Thymus (tissue), 11 donors: ENCODE measurements around the gene CFAP74. TPM values are rescaled to one million over a fixed set of nuclear protein-coding genes. Genes with fewer than 3 reads are reported as not detected.

Experiments
- DNase-seq, 9 donors: peaks; one replicate each; pipeline ENCODE4 v3.0.0-alpha.2; 2013; ENCODE audit warnings: low spot score in 9 of 9, low read depth in 6 of 9, missing footprints in 1 of 9
- H3K27ac ChIP-seq, 2 donors: one replicate each; pipeline ENCODE4 v1.5.1; 2013; ENCODE audit warnings: control low read depth in 1 of 2, low read depth in 1 of 2, low read length in 1 of 2, mild to moderate bottlenecking in 1 of 2, moderate library complexity in 1 of 2
- H3K27me3 ChIP-seq, 2 donors: one replicate each; pipeline ENCODE4 v1.5.1; 2013; ENCODE audit warnings: low read length in 1 of 2; ENCODE audit not compliant: control insufficient read depth in 2 of 2, insufficient read depth in 1 of 2
- H3K36me3 ChIP-seq, 2 donors: one replicate each; pipeline ENCODE4 v1.5.1; 2013; ENCODE audit warnings: low read length in 1 of 2, mild to moderate bottlenecking in 1 of 2, moderate library complexity in 1 of 2; ENCODE audit not compliant: control insufficient read depth in 2 of 2, insufficient read depth in 2 of 2
- H3K4me1 ChIP-seq, 2 donors: one replicate each; pipeline ENCODE4 v1.5.1; 2013; ENCODE audit warnings: low read length in 2 of 2; ENCODE audit not compliant: control insufficient read depth in 2 of 2, insufficient read depth in 2 of 2
- H3K4me3 ChIP-seq, 2 donors: one replicate each; pipeline ENCODE4 v1.5.1; 2013; ENCODE audit warnings: low read length in 2 of 2, control low read depth in 1 of 2, mild to moderate bottlenecking in 1 of 2
- H3K9me3 ChIP-seq, 2 donors: one replicate each; pipeline ENCODE4 v1.5.1; 2013; ENCODE audit warnings: low read length in 1 of 2, mild to moderate bottlenecking in 1 of 2; ENCODE audit not compliant: control insufficient read depth in 2 of 2, insufficient read depth in 1 of 2
- WGBS: extraction: QIAGEN DNeasy Blood & Tissue Kit; methylation state at CpG from one replicate; pipeline ENCODE4 v1.1.7; 2013; 5-methylcytosine and 5-hydroxymethylcytosine counted together
- polyA plus RNA-seq: library from polyadenylated mRNA; stranded (reverse); fragments of 200-250 nt; gene quantifications from one replicate; pipeline ENCODE4 v1.2.3, GENCODE V29; 2013
- total RNA-seq: library from RNA; stranded (reverse); fragments of 120-200 nt; gene quantifications from one replicate; pipeline ENCODE4 v1.2.4, GENCODE V29; 2013
- donor health status: healthy.

The CFAP74 gene
- total and polyA plus RNA-seq, 2 donors: 0.09 to 0.16 TPM

GRCh38 chr1:1962752-1963151 lies 40.8 kb downstream of the CFAP74 start:
- Histone ChIP-seq H3K27ac (no peak overlapping the region), H3K9me3 (no peaks in the 10 kb centered on the region), H3K4me1 (no peaks in the 10 kb centered on the region), H3K36me3 (no peaks in the 10 kb centered on the region), H3K4me3 (no peak overlapping the region), H3K27me3 (peaks cover 0 to 44% of the 10 kb centered on the region in 2 donors)
- 93% methylated on average over 2 of the region's 2 CpGs for WGBS
- no peak for DNase-seq

- 73% methylated on average over 17 of the region's 17 CpGs for WGBS
- Histone ChIP-seq H3K27me3 (peaks cover 0 to 36% of the 10 kb centered on the region in 2 donors), H3K4me3 (no peak overlapping the region), H3K27ac (no peak overlapping the region), H3K36me3 (no peaks in the 10 kb centered on the region), H3K4me1 (no peaks in the 10 kb centered on the region), H3K9me3 (no peaks in the 10 kb centered on the region)
- no peak for DNase-seq
Measured at GRCh38 chr1:1960480-1961196, 42.9 kb downstream of the CFAP74 start.

- Histone ChIP-seq H3K9me3 (peaks cover 0 to 1% of the 10 kb centered on the region in 2 donors), H3K27me3 (peaks cover 0 to 34% of the 10 kb centered on the region in 2 donors), H3K4me3 (no peak overlapping the region), H3K36me3 (no peaks in the 10 kb centered on the region), H3K27ac (no peak overlapping the region), H3K4me1 (no peaks in the 10 kb centered on the region)
- 13% methylated on average over 23 of the region's 23 CpGs for WGBS
- DNase-seq: peak; percentile 13 to 71 (median 40)
Measured at GRCh38 chr1:1959840-1960479, 43.6 kb downstream of the CFAP74 start.

- H3K27me3 ChIP-seq: peaks cover 0 to 31% of the 10 kb centered on the region in 2 donors
- no peaks in the 10 kb centered on the region for H3K4me1 ChIP-seq
- no peak overlapping the region for H3K4me3 ChIP-seq
- 87% methylated on average over 12 of the region's 12 CpGs for WGBS
- peaks cover 0 to 5% of the 10 kb centered on the region in 2 donors for H3K9me3 ChIP-seq
- H3K27ac ChIP-seq: no peak overlapping the region
- DNase-seq: no peak
- no peaks in the 10 kb centered on the region for H3K36me3 ChIP-seq
Measured at GRCh38 chr1:1959459-1959839, 44.1 kb downstream of the CFAP74 start.

GRCh38 chr1:1958071-1958541 lies 45.5 kb downstream of the CFAP74 start:
- no peak overlapping the region for H3K4me3 ChIP-seq
- WGBS: 74% methylated on average over 29 of the region's 29 CpGs
- no peaks in the 10 kb centered on the region for H3K4me1 ChIP-seq
- DNase-seq: no peak
- no peak overlapping the region for H3K27ac ChIP-seq
- H3K36me3 ChIP-seq: no peaks in the 10 kb centered on the region
- H3K27me3 ChIP-seq: peaks cover 0 to 31% of the 10 kb centered on the region in 2 donors
- peaks cover 0 to 5% of the 10 kb centered on the region in 2 donors for H3K9me3 ChIP-seq

- H3K27me3 ChIP-seq: peaks cover 0 to 31% of the 10 kb centered on the region in 2 donors
- H3K4me3 ChIP-seq: no peak overlapping the region
- WGBS: 90% methylated on average over 22 of the region's 22 CpGs
- no peaks in the 10 kb centered on the region for H3K36me3 ChIP-seq
- H3K4me1 ChIP-seq: no peaks in the 10 kb centered on the region
- DNase-seq: no peak
- no peak overlapping the region for H3K27ac ChIP-seq
- H3K9me3 ChIP-seq: peaks cover 0 to 5% of the 10 kb centered on the region in 2 donors
Measured at GRCh38 chr1:1957533-1957961, 46.0 kb downstream of the CFAP74 start.

- 93% methylated on average over 38 of the region's 38 CpGs for WGBS
- peaks cover 0 to 5% of the 10 kb centered on the region in 2 donors for H3K9me3 ChIP-seq
- no peak overlapping the region for H3K27ac ChIP-seq
- H3K27me3 ChIP-seq: peaks cover 0 to 30% of the 10 kb centered on the region in 2 donors
- H3K4me3 ChIP-seq: no peak overlapping the region
- no peaks in the 10 kb centered on the region for H3K36me3 ChIP-seq
- H3K4me1 ChIP-seq: no peaks in the 10 kb centered on the region
- DNase-seq: no peak
Measured at GRCh38 chr1:1956586-1957532, 46.7 kb downstream of the CFAP74 start.

GRCh38 chr1:1956101-1956500 lies 47.5 kb downstream of the CFAP74 start:
- H3K4me3 ChIP-seq: no peak overlapping the region
- no peak overlapping the region for H3K27ac ChIP-seq
- H3K27me3 ChIP-seq: peaks cover 0 to 25% of the 10 kb centered on the region in 2 donors
- DNase-seq: no peak
- H3K36me3 ChIP-seq: no peaks in the 10 kb centered on the region
- peaks cover 0 to 5% of the 10 kb centered on the region in 2 donors for H3K9me3 ChIP-seq
- WGBS: 89% methylated on average over 7 of the region's 7 CpGs
- no peaks in the 10 kb centered on the region for H3K4me1 ChIP-seq
